GM12878 (cell line): ENCODE measurements around the gene SLC38A2. TPM values are rescaled to one million over a fixed set of nuclear protein-coding genes. Genes with fewer than 3 reads are reported as not detected.
A peak's percentile ranks its signal among the peaks of the same experiment; 100 is the strongest.

Experiments
- ESRRA ChIP-seq: IDR thresholded peaks from 2 replicates; pipeline ENCODE4 v1.6.1; 2012; ENCODE audit warnings: mild to moderate bottlenecking, low read length, improper control_type of control experiment
- FOS ChIP-seq: IDR thresholded peaks from 3 replicates; pipeline ENCODE4 v1.6.1; 2011; ENCODE audit warnings: borderline replicate concordance; ENCODE audit not compliant: insufficient read length; ENCODE audit errors: extremely low read depth
- IKZF2 ChIP-seq, 2 experiments: fragments of 450-650 bp; IDR thresholded peaks; 2 replicates each; pipeline ENCODE4 v1.6.1; 2017; ENCODE audit warnings: mild to moderate bottlenecking in 2 of 2, moderate library complexity in 2 of 2
- NR2C1 ChIP-seq: fragments of 450-650 bp; IDR thresholded peaks from 2 replicates; pipeline ENCODE4 v1.6.1; 2017; ENCODE audit warnings: antibody characterized with exemption, mild to moderate bottlenecking, moderate library complexity
- RAD21 ChIP-seq: IDR thresholded peaks from 2 replicates; pipeline ENCODE4 v1.6.1; 2011; ENCODE audit warnings: mild to moderate bottlenecking, low read depth, low read length, moderate library complexity; ENCODE audit not compliant: insufficient read depth
- RAD51 ChIP-seq: fragments of 450-650 bp; IDR thresholded peaks from 2 replicates; pipeline ENCODE4 v1.6.1; 2016; ENCODE audit warnings: moderate library complexity, mild to moderate bottlenecking, inconsistent platforms
- USF2 ChIP-seq: IDR thresholded peaks from 2 replicates; pipeline ENCODE4 v1.6.1; 2011; ENCODE audit warnings: low read depth, low read length, improper control_type of control experiment, borderline replicate concordance
- YBX1 ChIP-seq: fragments of 450-650 bp; IDR thresholded peaks from 2 replicates; pipeline ENCODE4 v1.6.1; 2016; ENCODE audit warnings: antibody characterized with exemption
- YY1 ChIP-seq: IDR thresholded peaks from 2 replicates; pipeline ENCODE4 v1.6.1; 2011; ENCODE audit warnings: low read depth, mild to moderate bottlenecking, low read length
- ZBTB11 ChIP-seq: fragments of 450-650 bp; formaldehyde crosslinking; IDR thresholded peaks from 2 replicates; pipeline ENCODE4 v1.5.0; 2022; ENCODE audit warnings: mild to moderate bottlenecking, missing genetic modification characterization
- polyA plus RNA-seq, 11 experiments: library from polyadenylated mRNA; depleted of rRNA in 4 of 11; unstranded in 6 of 11; stranded (reverse) in 5 of 11; fragments of >200 nt; fragmentation: Nextera tagmentation in 4 of 11; fragmentation: Illumina TruSeq in 1 of 11; extraction: Ambion mirVana in 4 of 11; extraction: Trizol in 1 of 11; gene quantifications; 1 replicate in 1 of 11; 2 replicates in 10 of 11; pipeline versions ENCODE4 v1.2.1 to v1.2.3, GENCODE V29; 2011 to 2016; ENCODE audit warnings: inconsistent platforms in 2 of 11, missing spikeins in 2 of 11, low read depth in 1 of 11
- total RNA-seq, 4 experiments: library from RNA; depleted of rRNA in 3 of 4; stranded (reverse); fragments of >200 nt in 3 of 4; fragmentation: Illumina TruSeq in 1 of 4; extraction: Trizol in 1 of 4; gene quantifications; 2 replicates each; pipeline versions ENCODE4 v1.2.1 to v1.2.3, GENCODE V29; 2013 to 2021

SLC38A2 gene
- total and polyA plus RNA-seq, 10 of the 15 experiments (the other 5 are each of a cell fraction or from before 2014, with no cell fraction given): 36.2 to 118 (median 79.8) TPM

- TF ChIP-seq RAD51 (no peak), NR2C1 (no peak), ZBTB11 (CRISPR knock-in tag) (no peak), ESRRA (no peak), IKZF2 (IDR thresholded peaks at IDR 0.05) (no peak), USF2 (no peak), YBX1 (no peak), YY1 (no peak), RAD21 (0 out of 2 replicates have a peak, but pooled peaks have one; percentile 1), FOS (no peak)
Observed at GRCh38 chr12:46390881-46391280, 18.3 kb upstream of the SLC38A2 start (continued).
